ENCODE results near the gene CEPT1.

DNA sequence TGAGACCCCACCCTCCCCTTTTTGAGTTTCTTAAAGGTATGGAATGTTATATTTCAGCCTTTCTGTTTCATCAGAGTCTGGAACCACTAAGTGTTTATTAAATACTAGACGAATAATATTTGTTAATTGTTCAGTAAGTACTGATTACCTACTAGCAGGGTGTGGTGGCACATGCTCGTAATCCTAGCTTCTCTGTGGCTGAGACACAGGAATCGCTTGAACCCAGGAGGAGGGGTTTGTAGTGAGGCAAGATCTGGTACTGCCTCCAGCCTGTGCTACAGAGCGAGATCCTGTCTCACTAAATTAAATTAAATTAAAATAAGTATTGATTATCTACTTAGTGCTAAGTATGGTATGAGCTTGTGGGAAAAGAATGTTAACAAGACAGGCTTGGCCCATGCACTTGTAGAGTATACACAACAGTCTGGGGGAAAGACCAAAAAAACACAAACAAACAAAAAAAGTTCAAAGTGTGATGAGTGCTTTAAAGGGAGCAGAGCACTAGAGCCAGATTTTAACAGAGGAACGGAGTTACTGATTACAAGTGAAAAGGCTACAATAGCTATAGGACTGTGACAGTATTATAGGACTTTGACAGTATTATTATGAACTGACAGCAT lies 2.4 kb downstream of the CEPT1 start:
- TF ChIP-seq, protein P1, sequence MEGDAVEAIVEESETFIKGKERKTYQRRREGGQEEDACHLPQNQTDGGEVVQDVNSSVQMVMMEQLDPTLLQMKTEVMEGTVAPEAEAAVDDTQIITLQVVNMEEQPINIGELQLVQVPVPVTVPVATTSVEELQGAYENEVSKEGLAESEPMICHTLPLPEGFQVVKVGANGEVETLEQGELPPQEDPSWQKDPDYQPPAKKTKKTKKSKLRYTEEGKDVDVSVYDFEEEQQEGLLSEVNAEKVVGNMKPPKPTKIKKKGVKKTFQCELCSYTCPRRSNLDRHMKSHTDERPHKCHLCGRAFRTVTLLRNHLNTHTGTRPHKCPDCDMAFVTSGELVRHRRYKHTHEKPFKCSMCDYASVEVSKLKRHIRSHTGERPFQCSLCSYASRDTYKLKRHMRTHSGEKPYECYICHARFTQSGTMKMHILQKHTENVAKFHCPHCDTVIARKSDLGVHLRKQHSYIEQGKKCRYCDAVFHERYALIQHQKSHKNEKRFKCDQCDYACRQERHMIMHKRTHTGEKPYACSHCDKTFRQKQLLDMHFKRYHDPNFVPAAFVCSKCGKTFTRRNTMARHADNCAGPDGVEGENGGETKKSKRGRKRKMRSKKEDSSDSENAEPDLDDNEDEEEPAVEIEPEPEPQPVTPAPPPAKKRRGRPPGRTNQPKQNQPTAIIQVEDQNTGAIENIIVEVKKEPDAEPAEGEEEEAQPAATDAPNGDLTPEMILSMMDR (IDR thresholded peaks at IDR 0.05; ENCODE audit: low read length): no peak
- TF ChIP-seq EZH2 (IDR thresholded peaks at IDR 0.05; ENCODE audit: borderline replicate concordance, low read length): no peak
